ENCODE data around the gene PHF19. TPM values are rescaled to one million over a fixed set of nuclear protein-coding genes. Genes with fewer than 3 reads are reported as not detected.

PHF19 gene
- total RNA-seq, 4 donors from 2014 or later, result 11.3 to 15.5 (median 13.8) TPM

DNA sequence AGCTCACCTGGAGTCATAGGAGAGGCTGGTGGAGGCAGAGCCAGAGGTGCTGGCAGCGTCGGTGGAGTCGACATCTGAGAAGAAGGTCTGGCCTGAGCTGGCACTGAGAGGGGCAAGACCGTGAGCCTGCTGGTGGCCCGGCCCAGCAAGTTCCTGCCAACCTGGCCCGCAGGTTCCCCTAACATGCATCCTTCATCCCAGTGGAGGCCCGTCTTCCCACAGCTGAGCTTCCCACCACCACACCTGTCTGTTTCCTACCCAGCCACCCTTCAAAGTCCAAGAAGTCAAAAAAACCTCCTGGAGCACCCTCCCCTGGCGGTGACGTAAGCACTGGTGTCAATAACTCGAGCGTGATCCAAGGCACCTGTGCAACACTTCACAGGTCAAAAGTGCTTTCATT lies 16.9 kb downstream of the PHF19 start:
- Histone ChIP-seq H3K27me3 (no peaks in the 10 kb centered on the region), H3K4me3 (no peak overlapping the region), H3K4me1 (peaks cover 3% of the 10 kb centered on the region), H3K9me3 (no peaks in the 10 kb centered on the region), H3K36me3 (peaks cover 60% of the 10 kb centered on the region), H3K27ac (no peak overlapping the region)
- no peak for DNase-seq (ENCODE audit: low spot score in 2 of 2)
- TF ChIP-seq POLR2A (IDR thresholded peaks at IDR 0.05) (no peak), POLR2AphosphoS5 (IDR thresholded peaks at IDR 0.05) (no peak), EP300 (IDR thresholded peaks at IDR 0.05) (no peak)
- WGBS, result 92% methylated on average over 11 of the region's 11 CpGs

DNA sequence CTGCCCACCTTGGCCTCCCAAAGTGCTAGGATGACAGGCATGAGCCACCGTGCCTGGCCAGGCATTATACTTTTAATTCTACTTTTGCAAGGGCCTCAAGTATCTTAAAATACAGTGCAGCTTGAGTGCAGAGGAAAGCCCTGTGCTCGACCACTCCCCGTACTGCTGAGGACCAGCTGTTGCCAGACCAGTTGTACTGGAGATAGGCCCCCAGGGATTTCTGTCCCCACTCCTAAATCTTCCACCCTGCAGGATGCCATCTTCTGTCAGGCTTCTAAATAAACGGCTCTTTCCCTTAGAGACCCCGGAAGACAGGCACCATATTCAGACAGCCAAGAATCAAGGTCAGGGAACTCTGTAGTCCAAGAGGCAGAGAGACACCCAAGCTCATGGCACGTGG lies 17.6 kb downstream of the PHF19 start:
- no peaks in the 10 kb centered on the region for H3K27me3 ChIP-seq
- H3K36me3 ChIP-seq, result peaks cover 59% of the 10 kb centered on the region
- no peak overlapping the region for H3K27ac ChIP-seq
- peaks cover 3% of the 10 kb centered on the region for H3K4me1 ChIP-seq
- TF ChIP-seq POLR2AphosphoS5 (IDR thresholded peaks at IDR 0.05), result no peak
- TF ChIP-seq POLR2A (IDR thresholded peaks at IDR 0.05), result no peak
- TF ChIP-seq, protein P1, sequence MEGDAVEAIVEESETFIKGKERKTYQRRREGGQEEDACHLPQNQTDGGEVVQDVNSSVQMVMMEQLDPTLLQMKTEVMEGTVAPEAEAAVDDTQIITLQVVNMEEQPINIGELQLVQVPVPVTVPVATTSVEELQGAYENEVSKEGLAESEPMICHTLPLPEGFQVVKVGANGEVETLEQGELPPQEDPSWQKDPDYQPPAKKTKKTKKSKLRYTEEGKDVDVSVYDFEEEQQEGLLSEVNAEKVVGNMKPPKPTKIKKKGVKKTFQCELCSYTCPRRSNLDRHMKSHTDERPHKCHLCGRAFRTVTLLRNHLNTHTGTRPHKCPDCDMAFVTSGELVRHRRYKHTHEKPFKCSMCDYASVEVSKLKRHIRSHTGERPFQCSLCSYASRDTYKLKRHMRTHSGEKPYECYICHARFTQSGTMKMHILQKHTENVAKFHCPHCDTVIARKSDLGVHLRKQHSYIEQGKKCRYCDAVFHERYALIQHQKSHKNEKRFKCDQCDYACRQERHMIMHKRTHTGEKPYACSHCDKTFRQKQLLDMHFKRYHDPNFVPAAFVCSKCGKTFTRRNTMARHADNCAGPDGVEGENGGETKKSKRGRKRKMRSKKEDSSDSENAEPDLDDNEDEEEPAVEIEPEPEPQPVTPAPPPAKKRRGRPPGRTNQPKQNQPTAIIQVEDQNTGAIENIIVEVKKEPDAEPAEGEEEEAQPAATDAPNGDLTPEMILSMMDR (IDR thresholded peaks at IDR 0.05), result no peak
- no peak for TF ChIP-seq EP300 (IDR thresholded peaks at IDR 0.05)
- no peak for DNase-seq (ENCODE audit: low spot score in 2 of 2)
- WGBS, result 73% methylated on average over 5 of the region's 6 CpGs
- no peak overlapping the region for H3K4me3 ChIP-seq
- no peaks in the 10 kb centered on the region for H3K9me3 ChIP-seq

DNA sequence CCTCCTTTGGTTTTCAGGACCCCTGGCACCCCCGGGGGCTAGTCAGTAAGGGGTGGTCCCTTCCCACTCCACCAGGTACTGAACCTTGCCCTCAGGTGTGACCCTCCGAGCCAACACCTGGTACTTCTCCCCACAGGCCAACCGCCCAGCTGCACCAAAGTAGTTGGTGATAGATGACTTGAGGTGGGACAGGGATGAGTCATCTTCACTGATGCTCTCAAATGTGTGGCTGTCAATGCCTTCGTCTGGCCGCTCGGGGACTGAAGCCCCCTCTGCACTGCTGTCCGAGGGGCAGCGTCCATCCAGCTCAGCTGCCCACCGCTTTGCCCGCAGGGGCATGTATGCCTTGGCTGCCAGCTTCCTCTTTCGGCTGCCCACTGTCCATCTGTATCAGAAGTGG lies 19.1 kb downstream of the PHF19 start:
- no peak overlapping the region for H3K4me3 ChIP-seq
- TF ChIP-seq POLR2AphosphoS5 (IDR thresholded peaks at IDR 0.05) (no peak), EP300 (IDR thresholded peaks at IDR 0.05) (no peak), POLR2A (IDR thresholded peaks at IDR 0.05) (no peak)
- TF ChIP-seq, protein P1 (IDR thresholded peaks at IDR 0.05), result no peak
- 93% methylated on average over 11 of the region's 11 CpGs for WGBS
- peaks cover 62% of the 10 kb centered on the region for H3K36me3 ChIP-seq
- no peaks in the 10 kb centered on the region for H3K27me3 ChIP-seq
- no peaks in the 10 kb centered on the region for H3K9me3 ChIP-seq
- H3K4me1 ChIP-seq, result peaks cover 3% of the 10 kb centered on the region
- no peak overlapping the region for H3K27ac ChIP-seq
- no peak for DNase-seq (ENCODE audit: low spot score in 2 of 2)

DNA sequence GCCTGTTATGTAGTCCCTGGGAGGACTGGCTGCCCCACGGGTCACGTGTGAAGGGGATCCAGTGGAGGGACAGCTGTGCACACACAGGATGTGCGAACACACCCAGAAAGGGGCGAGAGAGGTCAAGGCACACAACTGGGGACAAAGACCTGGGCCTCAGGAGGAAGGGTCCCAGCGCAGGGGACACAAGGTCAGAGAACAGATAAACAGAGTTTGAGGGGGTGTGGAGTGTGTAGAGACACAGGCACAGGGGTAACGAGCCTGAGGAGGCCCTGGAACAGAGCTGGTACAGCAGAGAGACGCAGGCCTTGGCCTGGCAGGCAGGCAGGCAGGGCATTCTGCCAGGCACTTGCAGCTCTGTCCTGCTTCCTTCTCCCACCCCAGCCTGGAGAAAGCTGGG lies 19.5 kb downstream of the PHF19 start:
- no peak overlapping the region for H3K27ac ChIP-seq
- no peak overlapping the region for H3K4me3 ChIP-seq
- no peaks in the 10 kb centered on the region for H3K27me3 ChIP-seq
- TF ChIP-seq POLR2A (IDR thresholded peaks at IDR 0.05), result no peak
- TF ChIP-seq POLR2AphosphoS5 (IDR thresholded peaks at IDR 0.05), result no peak
- TF ChIP-seq, protein P1 (IDR thresholded peaks at IDR 0.05), result no peak
- TF ChIP-seq EP300 (IDR thresholded peaks at IDR 0.05), result no peak
- WGBS, result 77% methylated on average over 7 of the region's 7 CpGs
- peaks cover 60% of the 10 kb centered on the region for H3K36me3 ChIP-seq
- H3K4me1 ChIP-seq, result peaks cover 3% of the 10 kb centered on the region
- no peak for DNase-seq (ENCODE audit: low spot score in 2 of 2)
- H3K9me3 ChIP-seq, result no peaks in the 10 kb centered on the region

DNA sequence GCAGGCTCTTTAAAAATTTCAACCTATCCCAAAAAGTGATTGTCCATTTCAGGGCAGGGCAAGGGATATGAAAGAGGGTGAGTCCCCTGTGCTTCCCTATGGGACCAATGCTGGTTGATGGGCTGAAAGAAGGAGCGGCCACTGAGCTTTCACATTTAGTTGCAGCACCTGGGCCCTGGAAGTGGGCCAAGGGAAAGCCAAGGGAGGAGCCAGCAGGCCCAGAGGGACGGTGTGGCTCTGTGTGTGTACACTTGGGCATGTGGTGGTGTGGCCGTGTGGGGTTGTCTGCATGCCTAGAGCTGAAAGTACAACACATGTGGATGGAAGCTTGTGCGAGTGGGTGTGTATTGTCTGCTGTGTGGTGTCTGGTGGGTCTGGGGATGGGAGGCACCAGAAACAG lies 20.3 kb downstream of the PHF19 start:
- no peak for DNase-seq (ENCODE audit: low spot score in 2 of 2)
- TF ChIP-seq EP300 (IDR thresholded peaks at IDR 0.05) (no peak), POLR2AphosphoS5 (IDR thresholded peaks at IDR 0.05) (no peak), POLR2A (IDR thresholded peaks at IDR 0.05) (no peak)
- TF ChIP-seq, protein P1 (IDR thresholded peaks at IDR 0.05), result no peak
- Histone ChIP-seq H3K27me3 (no peaks in the 10 kb centered on the region), H3K36me3 (peaks cover 53% of the 10 kb centered on the region), H3K4me3 (no peak overlapping the region), H3K9me3 (no peaks in the 10 kb centered on the region), H3K27ac (no peak overlapping the region), H3K4me1 (peaks cover 3% of the 10 kb centered on the region)
- WGBS, result 70% methylated on average over 4 of the region's 4 CpGs
